Activated CD8-positive, alpha-beta memory T cell treated with anti-CD3 and anti-CD28 coated beads, Interleukin-2, amount 50 U/mL, for 24 hours (primary cell): ENCODE data around the gene SUMF1.
A peak's percentile ranks its signal among the peaks of the same experiment; 100 is the strongest.

Source experiments
- DNase-seq: peaks from one replicate; pipeline ENCODE4 v3.0.0-alpha.2; 2020; ENCODE audit errors: extremely low read depth

SUMF1 gene

GRCh38 chr3:4466741-4467521, at the start of gene SUMF1:
Gene SUMF1 (minus strand): TSS chr3:4467269. CDS start chr3:4467245, 24 bp downstream.
- DNase-seq: peak; percentile 43

- DNase-seq: no peak
Measured at GRCh38 chr3:4515916-4516579, 49.0 kb upstream of the SUMF1 start.

DNA sequence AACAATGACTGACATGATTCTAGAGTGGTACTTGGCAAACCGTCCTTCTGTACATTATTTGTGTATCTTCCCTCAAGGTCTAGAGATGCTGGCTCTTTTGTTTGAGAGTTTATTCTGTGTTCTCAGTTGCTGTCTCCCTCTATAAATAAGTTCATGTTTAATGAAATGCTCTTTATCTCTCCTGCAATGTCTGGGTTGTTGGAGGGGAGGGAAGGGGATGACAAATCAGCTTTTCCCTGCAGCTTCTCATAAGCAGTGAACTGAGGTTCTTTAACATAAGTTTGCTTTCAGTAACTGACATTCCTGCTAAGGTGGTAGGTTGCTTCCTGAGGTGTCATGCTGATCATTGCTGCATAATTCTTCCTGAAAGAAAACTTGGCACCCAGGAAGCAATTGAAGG, 47.8 kb upstream of the SUMF1 start:
- DNase-seq: no peak

- DNase-seq: no peak
Measured at GRCh38 chr3:4514321-4514720, 47.3 kb upstream of the SUMF1 start.

GRCh38 chr3:4512895-4513616, 46.0 kb upstream of the SUMF1 start:
- DNase-seq: no peak

GRCh38 chr3:4511491-4512262, 44.6 kb upstream of the SUMF1 start:
- DNase-seq: no peak

DNA sequence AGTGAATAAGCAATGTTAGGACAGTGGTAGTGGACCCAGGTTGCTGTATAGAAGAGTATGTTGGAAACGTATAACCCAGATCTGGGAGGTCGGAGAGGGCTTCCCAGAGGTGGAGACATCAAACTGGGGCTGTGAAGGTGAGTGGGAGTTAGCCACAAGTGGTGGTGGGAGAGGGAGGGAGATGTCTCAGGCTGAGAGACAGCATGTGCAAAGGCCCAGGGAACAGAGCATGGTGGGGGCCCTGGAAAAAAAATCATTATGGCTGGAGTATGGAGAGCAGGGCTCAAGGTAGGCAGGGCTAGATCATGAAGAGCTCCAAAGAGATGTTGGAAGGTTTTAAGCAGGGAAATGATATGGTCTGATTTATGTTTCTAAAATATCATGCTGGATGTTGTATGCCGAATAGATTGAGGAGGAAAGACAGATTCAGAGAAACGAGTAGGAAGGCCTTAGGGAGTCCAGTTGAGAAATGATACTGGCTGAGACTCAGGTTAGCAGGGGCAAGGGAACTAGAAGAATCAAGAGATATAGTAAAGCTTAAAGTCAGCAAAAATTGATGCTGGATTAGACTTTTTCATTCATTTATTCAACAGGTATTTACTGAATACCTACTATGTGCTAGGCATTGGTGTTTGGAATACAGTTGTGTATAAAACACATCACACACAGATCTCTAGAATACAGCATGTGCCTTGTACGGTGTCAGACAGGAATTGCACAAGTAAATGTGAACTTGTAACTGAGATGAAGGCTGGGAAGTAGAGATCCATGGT, 43.1 kb upstream of the SUMF1 start:
- no peak for DNase-seq

- DNase-seq: no peak
Measured at GRCh38 chr3:4509043-4509442, 42.0 kb upstream of the SUMF1 start.

DNA sequence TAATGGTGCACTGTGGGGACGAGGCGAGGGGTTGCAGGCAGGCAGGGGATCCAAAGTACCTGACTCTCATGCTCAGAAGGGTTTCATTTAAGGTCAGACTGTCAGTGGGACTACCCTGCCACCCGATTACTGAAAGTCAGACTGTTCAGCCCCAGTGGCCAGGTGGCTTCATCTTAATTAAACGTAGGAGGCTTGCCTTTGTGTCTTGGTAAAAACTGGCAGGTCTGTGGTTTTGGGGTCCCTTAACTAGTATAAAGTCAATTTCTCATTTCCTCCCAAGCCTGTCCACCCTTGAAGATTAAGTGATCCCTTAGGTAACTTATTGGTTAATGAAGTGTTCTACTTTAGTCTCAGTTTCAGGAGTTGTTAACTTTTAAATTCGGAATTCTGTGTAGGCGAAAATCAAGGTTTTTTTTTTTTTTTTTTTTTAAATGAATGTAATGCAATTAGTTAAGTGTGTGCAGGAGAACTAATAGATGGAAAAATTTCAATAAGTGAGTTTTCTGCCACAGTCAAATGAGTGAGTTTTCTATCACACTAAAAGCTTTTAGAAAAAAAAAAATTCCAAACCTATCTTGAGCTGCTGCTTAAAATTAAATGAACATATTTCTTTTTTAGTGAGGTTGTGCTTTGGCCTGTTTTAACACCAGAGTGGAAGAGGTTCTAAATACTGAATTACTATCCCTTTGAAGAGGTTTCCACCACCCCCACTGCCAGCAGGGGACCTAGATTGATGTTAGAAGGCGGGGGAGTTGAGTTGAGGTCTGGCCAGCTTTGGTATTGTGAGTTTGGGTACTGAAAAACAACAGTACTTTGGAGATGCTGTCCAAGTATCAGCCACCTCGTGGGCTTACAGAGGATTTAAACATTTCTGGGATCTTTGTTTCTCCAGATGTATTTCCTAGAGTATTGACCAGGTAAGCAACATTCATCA, 41.2 kb upstream of the SUMF1 start:
- DNase-seq: no peak

- no peak for DNase-seq
Measured at GRCh38 chr3:4507024-4507596, 40.0 kb upstream of the SUMF1 start.

DNA sequence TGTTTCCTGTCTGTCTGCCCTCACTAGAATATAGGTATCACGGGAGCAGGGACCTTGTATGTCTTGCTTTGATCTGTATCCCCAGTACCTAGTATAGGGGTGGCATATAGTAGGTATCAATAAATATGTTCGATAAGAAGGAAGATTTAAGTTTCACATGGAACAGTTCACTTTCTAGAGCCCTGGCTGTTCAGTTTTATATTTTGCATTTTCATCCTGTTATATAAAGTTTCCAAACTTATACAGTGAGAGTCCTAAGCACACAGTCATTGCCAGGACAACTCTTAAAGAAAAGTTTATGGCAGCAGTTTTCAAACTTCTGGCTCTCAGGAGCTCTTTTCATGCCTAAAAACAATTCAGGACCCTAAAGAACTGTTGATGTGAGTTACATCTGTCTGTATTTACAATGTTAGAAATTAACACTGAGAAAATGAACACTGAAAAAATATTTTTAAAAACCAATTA, 39.5 kb upstream of the SUMF1 start:
- DNase-seq: no peak

DNA sequence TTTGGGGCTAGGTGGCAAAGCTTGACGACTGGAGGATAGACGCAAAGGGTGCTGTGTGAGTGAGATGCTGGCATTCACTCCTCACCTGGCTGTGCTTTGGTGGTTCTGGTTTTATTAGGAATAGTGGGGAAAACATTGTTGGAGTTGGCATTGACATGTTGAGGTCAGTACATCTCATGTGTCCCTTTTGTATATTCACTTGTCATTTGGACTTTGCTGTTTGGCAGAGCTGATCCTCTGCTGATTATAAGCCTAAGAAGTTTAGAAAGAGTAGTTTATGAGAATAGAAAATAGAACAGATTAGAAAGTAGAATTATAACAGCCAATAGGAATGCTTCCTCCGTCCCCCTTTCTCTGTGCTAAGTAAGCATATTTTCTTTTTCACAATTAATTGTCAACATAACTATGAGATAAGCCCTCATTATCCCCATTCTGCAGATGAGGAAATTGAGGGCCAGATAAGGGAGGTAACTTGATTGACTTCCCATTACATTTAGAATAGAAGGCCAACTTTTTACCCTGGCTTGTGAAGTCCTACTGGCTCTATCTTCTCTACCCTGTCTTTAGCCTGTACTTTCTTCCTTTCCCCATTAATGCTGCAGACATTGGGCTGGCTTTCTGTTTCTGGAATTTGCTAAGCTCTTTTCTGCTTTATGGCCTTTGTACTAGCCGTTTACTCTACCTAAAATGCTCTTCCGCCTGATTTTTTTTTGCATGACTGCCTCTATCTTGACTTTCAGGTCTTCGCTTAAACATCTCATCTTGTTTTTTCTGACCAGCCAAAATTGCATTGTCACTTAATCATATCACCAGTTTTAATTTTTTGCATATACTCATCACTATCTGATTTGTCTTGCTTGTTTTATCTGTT, 38.9 kb upstream of the SUMF1 start:
- no peak for DNase-seq

- DNase-seq: no peak
Measured at GRCh38 chr3:4504340-4505261, 37.5 kb upstream of the SUMF1 start.

- no peak for DNase-seq
Measured at GRCh38 chr3:4503050-4503449, 36.0 kb upstream of the SUMF1 start.

DNA sequence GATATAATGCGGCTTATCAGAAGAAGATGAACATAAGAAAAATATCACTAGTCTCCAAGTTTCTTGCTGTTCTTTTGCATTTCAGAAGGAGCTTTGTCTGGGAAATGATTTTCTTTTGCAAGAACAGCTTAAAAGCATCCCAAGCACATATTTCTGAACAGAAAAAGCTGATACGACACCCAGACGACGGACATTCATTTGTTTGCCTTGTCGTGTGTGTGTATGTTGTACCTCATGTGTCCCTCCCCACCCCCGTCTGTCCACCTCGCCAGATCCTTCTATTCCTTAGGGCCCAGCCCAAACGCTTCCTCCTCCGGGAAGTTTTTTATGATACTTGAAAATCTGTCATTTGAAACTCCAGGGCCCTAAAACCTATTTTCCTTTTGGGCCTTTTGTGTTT, 34.9 kb upstream of the SUMF1 start:
- DNase-seq: no peak

- no peak for DNase-seq
Measured at GRCh38 chr3:4501437-4501836, 34.4 kb upstream of the SUMF1 start.

GRCh38 chr3:4498446-4498845, 31.4 kb upstream of the SUMF1 start:
- no peak for DNase-seq
